ENCODE measurements around the gene TMEM167A.

DNA sequence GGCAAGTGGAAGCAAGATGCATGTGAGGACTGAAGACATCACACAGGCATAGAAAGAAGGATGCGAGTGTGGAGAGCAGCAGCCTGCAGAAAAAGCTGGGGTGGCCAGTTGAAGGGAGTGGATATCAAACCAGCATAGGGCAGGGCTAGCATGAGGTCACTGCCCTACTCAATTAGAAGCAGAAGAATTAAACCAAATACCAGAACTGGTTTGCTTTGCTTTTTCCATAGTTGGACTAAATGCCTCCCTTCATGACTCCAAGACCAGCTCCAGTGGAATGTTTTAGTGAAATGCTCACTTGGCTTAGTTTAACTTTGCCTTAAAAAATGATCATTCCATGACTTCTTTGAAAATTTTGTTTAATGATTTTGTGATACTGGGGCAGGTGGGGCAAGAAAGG lies 45.8 kb downstream of the TMEM167A start:
- TF ChIP-seq, protein P1, sequence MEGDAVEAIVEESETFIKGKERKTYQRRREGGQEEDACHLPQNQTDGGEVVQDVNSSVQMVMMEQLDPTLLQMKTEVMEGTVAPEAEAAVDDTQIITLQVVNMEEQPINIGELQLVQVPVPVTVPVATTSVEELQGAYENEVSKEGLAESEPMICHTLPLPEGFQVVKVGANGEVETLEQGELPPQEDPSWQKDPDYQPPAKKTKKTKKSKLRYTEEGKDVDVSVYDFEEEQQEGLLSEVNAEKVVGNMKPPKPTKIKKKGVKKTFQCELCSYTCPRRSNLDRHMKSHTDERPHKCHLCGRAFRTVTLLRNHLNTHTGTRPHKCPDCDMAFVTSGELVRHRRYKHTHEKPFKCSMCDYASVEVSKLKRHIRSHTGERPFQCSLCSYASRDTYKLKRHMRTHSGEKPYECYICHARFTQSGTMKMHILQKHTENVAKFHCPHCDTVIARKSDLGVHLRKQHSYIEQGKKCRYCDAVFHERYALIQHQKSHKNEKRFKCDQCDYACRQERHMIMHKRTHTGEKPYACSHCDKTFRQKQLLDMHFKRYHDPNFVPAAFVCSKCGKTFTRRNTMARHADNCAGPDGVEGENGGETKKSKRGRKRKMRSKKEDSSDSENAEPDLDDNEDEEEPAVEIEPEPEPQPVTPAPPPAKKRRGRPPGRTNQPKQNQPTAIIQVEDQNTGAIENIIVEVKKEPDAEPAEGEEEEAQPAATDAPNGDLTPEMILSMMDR (IDR thresholded peaks at IDR 0.05; ENCODE audit: insufficient read depth, low read depth, low read length): no peak
- TF ChIP-seq EZH2 (IDR thresholded peaks at IDR 0.05; ENCODE audit: insufficient read depth, low read length): no peak

Data from astrocyte (in vitro differentiated cells and primary cell).